ENCODE results near the gene ERO1B. TPM values are rescaled to one million over a fixed set of nuclear protein-coding genes. Genes with fewer than 3 reads are reported as not detected.

ERO1B gene
- total RNA-seq, 1 experiment from 2014 or later, result not detected

DNA sequence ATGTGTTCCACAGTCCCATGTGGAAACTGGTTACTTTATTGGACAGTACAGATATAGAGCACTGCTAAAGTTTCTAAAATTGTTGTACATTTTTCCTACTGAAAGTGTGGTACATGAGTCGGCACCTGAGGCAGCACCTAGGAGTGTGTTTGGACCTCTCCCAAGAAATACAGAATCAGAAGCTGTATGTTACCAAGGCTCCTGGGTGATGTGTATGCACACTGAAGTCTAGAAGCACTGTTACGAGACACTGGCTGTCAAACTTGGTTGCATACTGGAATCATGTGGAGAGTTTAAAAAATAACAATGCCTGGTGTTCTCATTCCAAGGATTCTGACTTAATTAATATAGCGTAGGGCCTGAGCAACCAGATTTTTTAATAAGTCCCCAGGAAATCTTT lies 46.6 kb downstream of the ERO1B start:
- POLR2A ChIA-PET (ENCODE audit: unreplicated experiment), result no interaction called here
- Histone ChIP-seq H3K79me2 (ENCODE audit: low read depth) (no peaks in the 10 kb centered on the region), H3K27me3 (ENCODE audit: insufficient read depth, low read depth) (no peaks in the 10 kb centered on the region), H3K4me2 (no peak overlapping the region), H3K27ac (no peak overlapping the region), H3K9me2 (ENCODE audit: insufficient read depth) (no peaks in the 10 kb centered on the region), H2AFZ (no peak overlapping the region), H4K20me1 (ENCODE audit: insufficient read depth) (no peaks in the 10 kb centered on the region), H3K4me3 (no peak overlapping the region), H3K36me3 (ENCODE audit: low read depth) (no peaks in the 10 kb centered on the region), H3K9me3 (ENCODE audit: insufficient read depth, low read depth) (no peaks in the 10 kb centered on the region), H3K4me1 (replicated peaks; ENCODE audit: insufficient read depth) (no peaks in the 10 kb centered on the region), H3F3A (ENCODE audit: insufficient read depth, low read depth) (no peaks in the 10 kb centered on the region)
- CTCF ChIA-PET, result no interaction called here
- intact Hi-C loops (cut with micrococcal nuclease; ENCODE audit: unreplicated experiment), result no loop called here
- BruUV-seq (replicated peaks), result no TSS peak
- DNase-seq, result no peak
- TF ChIP-seq EZH2 (IDR thresholded peaks at IDR 0.05; ENCODE audit: low read depth) (no peak), CTCF (conservative IDR thresholded peaks at IDR 0.05) (no peak)

DNA sequence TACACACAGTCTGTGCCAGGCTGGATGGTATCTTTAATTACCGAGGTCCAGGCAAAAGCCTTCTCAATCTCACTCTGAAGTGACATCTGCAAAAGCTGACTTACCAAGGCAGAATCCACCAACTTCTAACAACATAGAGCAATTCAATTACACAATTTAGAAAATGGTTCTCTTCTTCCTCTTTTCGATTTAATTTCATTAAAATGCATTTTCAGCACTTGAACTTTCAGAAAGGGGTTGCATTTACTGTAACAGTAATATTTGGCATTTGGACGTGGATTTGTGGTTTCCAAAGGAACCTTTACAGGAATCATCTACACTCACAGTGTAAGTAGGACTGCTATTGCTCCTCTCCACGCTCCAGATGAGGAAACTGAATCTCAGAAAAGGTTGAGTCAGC lies 53.3 kb downstream of the ERO1B start:
- BruUV-seq (replicated peaks), result no TSS peak
- H3K79me2 ChIP-seq (ENCODE audit: low read depth), result no peaks in the 10 kb centered on the region
- intact Hi-C loops (cut with micrococcal nuclease; ENCODE audit: unreplicated experiment), result no loop called here
- no peak overlapping the region for H3K4me3 ChIP-seq
- no peaks in the 10 kb centered on the region; the same call in 1 of the 2 replicates for H4K20me1 ChIP-seq (ENCODE audit: insufficient read depth)
- no peaks in the 10 kb centered on the region for H3K9me3 ChIP-seq (ENCODE audit: insufficient read depth, low read depth)
- no peaks in the 10 kb centered on the region for H3K36me3 ChIP-seq (ENCODE audit: low read depth)
- H3K4me2 ChIP-seq, result no peak overlapping the region
- no peak for DNase-seq
- TF ChIP-seq CTCF (conservative IDR thresholded peaks at IDR 0.05), result no peak
- TF ChIP-seq EZH2 (IDR thresholded peaks at IDR 0.05; ENCODE audit: low read depth), result no peak
- H2AFZ ChIP-seq, result no peak overlapping the region
- POLR2A ChIA-PET (ENCODE audit: unreplicated experiment), result no interaction called here
- H3F3A ChIP-seq (ENCODE audit: insufficient read depth, low read depth), result no peaks in the 10 kb centered on the region
- H3K4me1 ChIP-seq (replicated peaks; ENCODE audit: insufficient read depth), result no peaks in the 10 kb centered on the region
- CTCF ChIA-PET, result no interaction called here
- H3K27ac ChIP-seq, result no peak overlapping the region
- H3K9me2 ChIP-seq (ENCODE audit: insufficient read depth), result no peaks in the 10 kb centered on the region
- H3K27me3 ChIP-seq (ENCODE audit: insufficient read depth, low read depth), result no peaks in the 10 kb centered on the region

DNA sequence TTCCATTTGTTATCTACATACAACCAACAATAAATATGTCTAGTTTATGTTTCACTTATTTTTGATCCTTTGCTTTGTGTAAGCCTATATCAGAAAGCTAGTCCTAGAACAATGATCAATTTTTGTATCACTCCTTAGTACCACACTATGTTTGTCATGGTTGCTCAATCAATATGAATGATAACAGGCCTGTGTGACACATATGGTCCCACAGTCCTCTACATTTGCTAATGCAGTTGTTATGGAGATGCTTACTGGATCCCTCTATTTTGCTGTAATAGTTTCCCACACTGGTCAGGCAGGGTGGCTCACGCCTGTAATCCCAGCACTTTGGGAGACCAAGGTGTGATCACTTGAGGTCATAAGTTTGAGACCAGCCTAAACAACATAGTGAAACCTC lies 59.1 kb downstream of the ERO1B start:
- Histone ChIP-seq H3K4me3 (no peak overlapping the region), H3K79me2 (ENCODE audit: low read depth) (no peaks in the 10 kb centered on the region), H3K9me2 (ENCODE audit: insufficient read depth) (no peaks in the 10 kb centered on the region), H3K36me3 (ENCODE audit: low read depth) (no peaks in the 10 kb centered on the region), H3K27ac (no peak overlapping the region), H3F3A (ENCODE audit: insufficient read depth, low read depth) (no peaks in the 10 kb centered on the region), H3K4me1 (replicated peaks; ENCODE audit: insufficient read depth) (no peaks in the 10 kb centered on the region), H3K4me2 (no peak overlapping the region), H4K20me1 (ENCODE audit: insufficient read depth) (no peaks in the 10 kb centered on the region; the same call in 1 of the 2 replicates), H3K9me3 (ENCODE audit: insufficient read depth, low read depth) (no peaks in the 10 kb centered on the region), H3K27me3 (ENCODE audit: insufficient read depth, low read depth) (no peaks in the 10 kb centered on the region), H2AFZ (no peak overlapping the region)
- ChIA-PET POLR2A (ENCODE audit: unreplicated experiment) (no interaction called here), CTCF (no interaction called here)
- intact Hi-C loops (cut with micrococcal nuclease; ENCODE audit: unreplicated experiment), result no loop called here
- DNase-seq, result no peak
- no TSS peak for BruUV-seq (replicated peaks)
- no peak for TF ChIP-seq CTCF (conservative IDR thresholded peaks at IDR 0.05)
- TF ChIP-seq EZH2 (IDR thresholded peaks at IDR 0.05; ENCODE audit: low read depth), result no peak
